Ishikawa (cell line): ENCODE measurements around the gene GAMT.

Experiments
- CEBPB ChIP-seq: IDR thresholded peaks from 2 replicates; pipeline ENCODE4 v1.6.1; 2012
- CREB1 ChIP-seq: IDR thresholded peaks from 2 replicates; pipeline ENCODE4 v1.6.1; 2012; ENCODE audit warnings: low read depth
- EGR1 ChIP-seq: IDR thresholded peaks from 2 replicates; pipeline ENCODE4 v1.6.1; 2012
- EP300 ChIP-seq: IDR thresholded peaks from 2 replicates; pipeline ENCODE4 v1.6.1; 2012; ENCODE audit warnings: borderline replicate concordance
- FOXM1 ChIP-seq: IDR thresholded peaks from 2 replicates; pipeline ENCODE4 v1.6.1; 2012; ENCODE audit warnings: low read depth, borderline replicate concordance
- NFIC ChIP-seq: IDR thresholded peaks from 2 replicates; pipeline ENCODE4 v1.6.1; 2012
- RAD21 ChIP-seq: IDR thresholded peaks from 2 replicates; pipeline ENCODE4 v1.6.1; 2012; ENCODE audit warnings: low read depth
- REST ChIP-seq: IDR thresholded peaks from 2 replicates; pipeline ENCODE4 v1.6.1; 2012; ENCODE audit warnings: low read depth, mild to moderate bottlenecking
- TAF1 ChIP-seq: IDR thresholded peaks from 2 replicates; pipeline ENCODE4 v1.6.1; 2012; ENCODE audit warnings: low read depth, mild to moderate bottlenecking
- TCF12 ChIP-seq: IDR thresholded peaks from 2 replicates; pipeline ENCODE4 v1.6.1; 2012; ENCODE audit warnings: low read depth
- TEAD4 ChIP-seq: IDR thresholded peaks from 2 replicates; pipeline ENCODE4 v1.6.1; 2012
- YY1 ChIP-seq: IDR thresholded peaks from 2 replicates; pipeline ENCODE4 v1.6.1; 2012; ENCODE audit warnings: low read depth
- ZBTB7A ChIP-seq: IDR thresholded peaks from 2 replicates; pipeline ENCODE4 v1.6.1; 2012; ENCODE audit warnings: low read depth
- TF ChIP-seq, protein P1 (sequence below): IDR thresholded peaks from 2 replicates; pipeline ENCODE4 v1.6.1; 2012
- TF ChIP-seq, protein P2 (sequence below): IDR thresholded peaks from 2 replicates; pipeline ENCODE4 v1.6.1; 2012

Gene GAMT

DNA sequence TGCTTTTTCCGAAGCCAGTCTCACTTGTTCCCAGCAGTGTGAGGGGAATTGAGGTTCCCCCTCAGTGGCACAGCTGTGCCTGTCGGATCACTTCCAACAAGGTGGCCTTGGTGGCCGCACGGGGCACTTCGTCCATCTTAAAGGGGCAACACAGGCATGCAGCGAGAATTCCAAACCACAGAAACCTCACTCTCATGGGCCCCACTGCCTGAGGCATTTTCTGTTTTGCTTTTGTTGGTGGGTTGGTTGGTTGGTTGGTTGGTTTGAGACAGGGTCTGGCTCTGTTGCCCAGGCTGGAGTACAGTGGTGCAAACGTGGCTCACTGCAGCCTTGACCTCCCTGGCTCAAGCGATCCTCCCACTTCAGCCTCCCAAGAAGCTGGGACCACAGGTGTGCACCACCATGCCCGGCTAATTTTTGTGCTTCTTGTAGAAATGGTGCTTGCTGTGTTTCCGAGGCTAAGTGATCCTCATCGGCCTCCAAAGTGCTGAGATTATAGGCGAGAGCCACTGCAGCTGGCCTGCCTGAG lies 21.3 kb downstream of the GAMT start:
- TF ChIP-seq TAF1 (no peak), RAD21 (no peak), YY1 (no peak), TEAD4 (no peak), EGR1 (no peak)

- no peak for TF ChIP-seq RAD21
- no peak for TF ChIP-seq FOXM1
- TF ChIP-seq, protein P1, sequence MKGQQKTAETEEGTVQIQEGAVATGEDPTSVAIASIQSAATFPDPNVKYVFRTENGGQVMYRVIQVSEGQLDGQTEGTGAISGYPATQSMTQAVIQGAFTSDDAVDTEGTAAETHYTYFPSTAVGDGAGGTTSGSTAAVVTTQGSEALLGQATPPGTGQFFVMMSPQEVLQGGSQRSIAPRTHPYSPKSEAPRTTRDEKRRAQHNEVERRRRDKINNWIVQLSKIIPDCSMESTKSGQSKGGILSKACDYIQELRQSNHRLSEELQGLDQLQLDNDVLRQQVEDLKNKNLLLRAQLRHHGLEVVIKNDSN, result no peak
- TF ChIP-seq, protein P2, sequence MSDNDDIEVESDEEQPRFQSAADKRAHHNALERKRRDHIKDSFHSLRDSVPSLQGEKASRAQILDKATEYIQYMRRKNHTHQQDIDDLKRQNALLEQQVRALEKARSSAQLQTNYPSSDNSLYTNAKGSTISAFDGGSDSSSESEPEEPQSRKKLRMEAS, result no peak
- no peak for TF ChIP-seq EGR1
- no peak for TF ChIP-seq EP300
- TF ChIP-seq TAF1, result no peak
- TF ChIP-seq NFIC, result no peak
- TF ChIP-seq CEBPB, result no peak
- no peak for TF ChIP-seq TEAD4
- no peak for TF ChIP-seq ZBTB7A
- TF ChIP-seq YY1, result no peak
- TF ChIP-seq REST, result no peak
- TF ChIP-seq CREB1, result no peak
- no peak for TF ChIP-seq TCF12
These were observed 22.0 kb downstream of the GAMT start for GRCh38 chr19:1379126-1379905.

GRCh38 chr19:1377965-1378785 lies 23.2 kb downstream of the GAMT start:
- TF ChIP-seq FOXM1 (no peak), TCF12 (no peak), RAD21 (no peak), ZBTB7A (no peak), EGR1 (no peak), CEBPB (no peak), REST (no peak), CREB1 (no peak), YY1 (no peak), EP300 (no peak), NFIC (no peak), TEAD4 (no peak), TAF1 (no peak)
- TF ChIP-seq, protein P1, result no peak
- TF ChIP-seq, protein P2, result no peak

- TF ChIP-seq CREB1 (no peak), REST (no peak), YY1 (no peak)
- TF ChIP-seq, protein P1, result no peak
- TF ChIP-seq, protein P2, result no peak
These were observed 24.0 kb downstream of the GAMT start for GRCh38 chr19:1377176-1377964.
